ENCODE measurements around the gene RNF141. TPM values are rescaled to one million over a fixed set of nuclear protein-coding genes. Genes with fewer than 3 reads are reported as not detected.

Gene RNF141
- polyA plus RNA-seq, 1 of the 3 experiments (the other 2 are of a cell fraction) = 6.9 TPM

DNA sequence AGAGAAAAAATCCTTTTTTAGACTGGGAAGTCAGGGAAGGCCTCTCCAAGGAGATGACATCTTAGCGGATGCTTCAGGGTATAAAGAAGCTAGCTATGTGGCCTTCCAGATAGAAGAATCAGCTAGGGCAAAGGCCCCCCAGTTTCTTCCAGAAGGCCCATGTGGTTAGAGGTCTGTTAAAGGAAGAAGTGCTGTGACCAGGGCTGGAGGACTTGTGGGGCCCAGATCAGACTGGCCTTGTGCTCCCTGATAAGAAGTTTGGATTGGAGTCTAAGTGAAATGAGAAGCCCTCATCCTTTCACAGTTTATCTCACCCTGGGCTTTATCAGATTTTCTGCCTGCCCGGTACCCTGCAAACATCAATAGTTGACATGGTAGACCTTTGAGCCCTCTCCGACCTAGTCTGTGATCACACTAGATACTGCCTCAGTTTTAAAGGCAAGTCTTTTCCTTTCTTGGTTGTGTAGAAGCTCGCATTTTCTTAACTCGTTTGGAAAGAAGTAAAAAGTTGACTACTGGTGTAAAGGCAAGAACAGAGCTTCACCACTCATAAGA is 78.2 kb downstream of the RNF141 start (continued):
- TF ChIP-seq, protein P1, sequence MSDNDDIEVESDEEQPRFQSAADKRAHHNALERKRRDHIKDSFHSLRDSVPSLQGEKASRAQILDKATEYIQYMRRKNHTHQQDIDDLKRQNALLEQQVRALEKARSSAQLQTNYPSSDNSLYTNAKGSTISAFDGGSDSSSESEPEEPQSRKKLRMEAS (IDR thresholded peaks at IDR 0.05; ENCODE audit: low read depth) = no peak
- no peak for TF ChIP-seq POLR2AphosphoS5 (IDR thresholded peaks at IDR 0.05; ENCODE audit: low read depth, low read length)
- no peak for TF ChIP-seq ELF1 (IDR thresholded peaks at IDR 0.05)
- TF ChIP-seq EP300 (IDR thresholded peaks at IDR 0.05; ENCODE audit: borderline replicate concordance in 1 of 2, low read depth in 1 of 2, low read length in 1 of 2) = no peak
- no peak for TF ChIP-seq RAD21 (IDR thresholded peaks at IDR 0.05; ENCODE audit: low read length)

Other genes starting within 250 kb of the RNF141 start
- gene SBF2, start 247.0 kb downstream of the RNF141 start, polyA plus RNA-seq (2012; rRNA removed) = 23.0 and 36.4 TPM in 2 replicates
- 35.4 and 50.6 TPM in 2 replicates for gene ADM, start 236.1 kb downstream of the RNF141 start, polyA plus RNA-seq (2012; rRNA removed)
- 1.7 and 2.1 TPM in 2 replicates for gene AMPD3, start 85.9 kb downstream of the RNF141 start, polyA plus RNA-seq (2012; rRNA removed)
- gene LYVE1, start 27.5 kb upstream of the RNF141 start, polyA plus RNA-seq (2012; rRNA removed) = not detected in 2 replicates
- gene IRAG1, start 152.6 kb upstream of the RNF141 start, polyA plus RNA-seq (2012; rRNA removed) = 0.05 and 0.10 TPM in 2 replicates
- 10.1 and 13.0 TPM in 2 replicates for gene CTR9, start 210.1 kb upstream of the RNF141 start, polyA plus RNA-seq (2012; rRNA removed)

Measured in SK-N-SH (cell line).